Breast epithelium (tissue), 3 donors: ENCODE results near the gene CEP97.

Experiments
- CTCF ChIP-seq, 3 donors: fragments of 450-650 bp; IDR thresholded peaks; one replicate each; pipeline ENCODE4 v1.5.1; 2016 to 2017; ENCODE audit warnings: antibody characterized with exemption in 3 of 3, mild to moderate bottlenecking in 3 of 3, moderate library complexity in 3 of 3
- POLR2A ChIP-seq: fragments of 450-650 bp; IDR thresholded peaks from one replicate; pipeline ENCODE4 v1.6.1; 2016; ENCODE audit warnings: antibody characterized with exemption, mild to moderate bottlenecking, moderate library complexity
- POLR2AphosphoS5 ChIP-seq, 3 donors: sonication (generic); formaldehyde crosslinking; IDR thresholded peaks; one replicate each; pipeline ENCODE4 v1.6.1; 2017; ENCODE audit warnings: antibody characterized with exemption in 3 of 3

GRCh38 chr3:101806491-101806890 lies 82.1 kb downstream of the CEP97 start:
- TF ChIP-seq CTCF (IDR thresholded peaks at IDR 0.05) (no peak), POLR2AphosphoS5 (IDR thresholded peaks at IDR 0.05) (no peak), POLR2A (no peak)
